Measurements from ENCODE around the gene UBE2E1.

The UBE2E1 gene

DNA sequence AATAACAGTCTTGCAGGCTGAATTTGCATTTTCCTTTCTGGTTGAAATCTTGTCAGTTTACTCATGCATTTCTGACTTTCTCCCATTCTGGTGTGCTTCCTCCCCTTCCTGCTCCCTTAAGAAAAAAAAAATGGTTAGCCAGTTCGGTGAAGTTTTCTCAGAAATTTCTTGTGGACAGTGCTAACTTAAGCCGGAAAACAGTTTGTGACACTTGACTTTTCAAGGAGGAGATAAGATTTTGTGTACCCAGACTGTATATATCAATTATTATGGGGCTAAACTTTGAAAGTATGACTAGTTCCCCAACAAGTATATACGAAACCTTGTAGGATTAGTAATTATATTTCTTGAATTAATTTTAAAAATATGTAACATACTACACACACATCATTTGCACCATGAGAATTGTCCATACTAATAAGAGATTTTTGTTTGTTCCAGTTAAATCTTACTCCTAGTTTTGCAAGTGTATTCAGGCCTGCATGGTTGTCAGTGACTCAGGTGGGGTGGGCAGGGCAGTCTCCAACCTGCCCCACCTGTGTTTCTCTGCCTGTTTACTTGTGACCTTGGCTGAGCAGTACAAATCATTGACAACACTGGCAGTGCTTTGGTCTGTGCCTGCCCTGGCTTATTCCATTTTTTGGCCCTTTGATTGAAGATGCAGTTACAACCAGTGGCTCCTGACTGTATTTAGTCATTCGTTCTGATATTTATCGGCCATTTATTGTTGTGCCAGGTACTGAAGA is 19.1 kb downstream of the UBE2E1 start:
- TF ChIP-seq, protein P1, sequence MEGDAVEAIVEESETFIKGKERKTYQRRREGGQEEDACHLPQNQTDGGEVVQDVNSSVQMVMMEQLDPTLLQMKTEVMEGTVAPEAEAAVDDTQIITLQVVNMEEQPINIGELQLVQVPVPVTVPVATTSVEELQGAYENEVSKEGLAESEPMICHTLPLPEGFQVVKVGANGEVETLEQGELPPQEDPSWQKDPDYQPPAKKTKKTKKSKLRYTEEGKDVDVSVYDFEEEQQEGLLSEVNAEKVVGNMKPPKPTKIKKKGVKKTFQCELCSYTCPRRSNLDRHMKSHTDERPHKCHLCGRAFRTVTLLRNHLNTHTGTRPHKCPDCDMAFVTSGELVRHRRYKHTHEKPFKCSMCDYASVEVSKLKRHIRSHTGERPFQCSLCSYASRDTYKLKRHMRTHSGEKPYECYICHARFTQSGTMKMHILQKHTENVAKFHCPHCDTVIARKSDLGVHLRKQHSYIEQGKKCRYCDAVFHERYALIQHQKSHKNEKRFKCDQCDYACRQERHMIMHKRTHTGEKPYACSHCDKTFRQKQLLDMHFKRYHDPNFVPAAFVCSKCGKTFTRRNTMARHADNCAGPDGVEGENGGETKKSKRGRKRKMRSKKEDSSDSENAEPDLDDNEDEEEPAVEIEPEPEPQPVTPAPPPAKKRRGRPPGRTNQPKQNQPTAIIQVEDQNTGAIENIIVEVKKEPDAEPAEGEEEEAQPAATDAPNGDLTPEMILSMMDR (IDR thresholded peaks at IDR 0.05; ENCODE audit: insufficient read depth, low read depth, low read length, missing control alignments): no peak
- no peak overlapping the region for H3K4me3 ChIP-seq (ENCODE audit: low read depth, low read length)
- DNase-seq (ENCODE audit: low read depth): no peak

DNA sequence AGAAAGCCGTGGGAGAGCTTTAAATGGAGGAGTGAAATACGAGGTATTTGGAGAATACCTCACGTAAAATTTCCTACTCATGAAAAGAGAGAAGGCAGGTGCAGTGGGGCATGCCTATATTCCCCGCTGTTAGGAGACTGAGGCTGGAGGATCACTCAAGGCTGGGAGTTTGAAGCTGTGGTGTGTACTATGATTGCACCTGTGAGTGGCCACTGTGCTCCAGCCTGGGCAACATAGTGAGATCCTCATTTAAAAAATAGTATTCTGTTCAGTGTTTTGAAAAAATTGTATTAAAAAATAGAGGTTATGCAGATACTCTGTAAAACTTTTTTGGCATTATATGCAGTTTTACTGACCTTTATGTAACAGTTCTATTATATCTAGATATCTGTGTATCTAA is 20.0 kb downstream of the UBE2E1 start:
- no peak for DNase-seq (ENCODE audit: low read depth)
- TF ChIP-seq, protein P1 (IDR thresholded peaks at IDR 0.05; ENCODE audit: insufficient read depth, low read depth, low read length, missing control alignments): no peak
- no peak overlapping the region for H3K4me3 ChIP-seq (ENCODE audit: low read depth, low read length)

DNA sequence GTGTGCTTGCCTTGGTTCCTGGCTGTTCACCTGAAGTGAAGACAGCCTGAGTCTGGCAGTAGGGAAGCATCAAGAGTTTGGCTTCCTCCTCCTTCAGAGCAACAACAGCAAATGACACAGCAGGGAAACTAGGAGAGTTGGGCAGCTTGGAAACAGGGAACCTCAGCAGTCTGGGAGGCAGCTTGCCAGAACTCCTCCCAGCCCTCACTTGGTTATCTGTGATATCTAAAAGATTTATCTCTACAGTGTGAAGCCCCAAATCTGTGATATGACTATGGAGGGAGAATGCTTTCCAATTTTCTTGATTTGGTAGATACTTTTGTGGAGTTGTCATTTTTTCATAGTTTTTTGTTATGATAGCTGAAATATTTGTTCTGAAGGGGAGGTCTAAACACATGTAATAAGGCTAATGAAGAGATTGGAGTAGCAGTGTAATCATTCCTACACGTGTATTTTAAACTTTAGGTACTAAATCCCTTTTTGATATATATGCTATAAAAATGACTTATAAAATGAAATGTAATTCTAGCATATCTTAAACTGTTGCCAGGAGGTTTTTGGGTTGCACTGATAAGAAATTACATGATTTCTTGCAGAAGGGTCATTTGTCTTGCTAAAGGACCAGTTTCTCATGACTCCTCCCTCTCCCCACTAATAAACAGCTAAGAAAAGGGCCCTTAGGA is 20.8 kb downstream of the UBE2E1 start:
- TF ChIP-seq, protein P1 (IDR thresholded peaks at IDR 0.05; ENCODE audit: insufficient read depth, low read depth, low read length, missing control alignments): no peak
- no peak for DNase-seq (ENCODE audit: low read depth)
- no peak overlapping the region for H3K4me3 ChIP-seq (ENCODE audit: low read depth, low read length)

DNA sequence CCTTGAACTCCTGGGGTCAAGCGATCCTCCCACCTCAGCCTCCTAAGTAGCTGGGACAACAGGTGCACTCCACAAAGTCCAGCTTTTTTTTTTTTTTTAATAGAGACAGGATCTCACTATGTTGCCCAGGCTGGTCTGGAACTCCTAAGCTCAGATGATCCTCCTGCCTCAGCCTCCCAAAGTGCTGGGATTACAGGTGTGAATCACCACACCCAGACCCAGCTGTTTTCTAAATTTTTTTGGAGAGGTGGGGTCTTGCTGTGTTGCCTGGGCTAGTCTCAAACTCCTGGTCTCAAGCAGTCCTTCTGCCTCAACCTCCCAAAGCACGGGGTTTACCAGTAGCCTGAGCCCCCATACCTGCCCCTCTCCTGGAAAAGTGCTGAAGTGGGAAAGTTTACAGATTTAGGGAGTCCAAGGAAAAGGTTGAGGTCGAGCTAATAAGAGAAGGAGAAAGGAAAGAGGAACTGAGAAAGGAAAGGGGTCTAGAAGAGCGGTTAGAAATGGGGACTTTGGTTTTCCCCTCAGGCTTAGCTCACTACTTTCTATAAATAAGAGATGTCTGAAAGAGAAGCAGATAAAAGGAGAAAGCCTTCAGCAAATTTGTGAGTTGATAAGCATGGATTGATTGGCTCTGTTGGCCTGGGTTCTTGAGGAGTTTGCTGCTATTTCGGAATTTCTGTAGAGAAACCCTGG is 23.6 kb downstream of the UBE2E1 start:
- TF ChIP-seq, protein P1 (IDR thresholded peaks at IDR 0.05; ENCODE audit: insufficient read depth, low read depth, low read length, missing control alignments): no peak
- peak overlapping the region; percentile 2 for H3K4me3 ChIP-seq (ENCODE audit: low read depth, low read length)
- peak; percentile 79 for DNase-seq (ENCODE audit: low read depth)

DNA sequence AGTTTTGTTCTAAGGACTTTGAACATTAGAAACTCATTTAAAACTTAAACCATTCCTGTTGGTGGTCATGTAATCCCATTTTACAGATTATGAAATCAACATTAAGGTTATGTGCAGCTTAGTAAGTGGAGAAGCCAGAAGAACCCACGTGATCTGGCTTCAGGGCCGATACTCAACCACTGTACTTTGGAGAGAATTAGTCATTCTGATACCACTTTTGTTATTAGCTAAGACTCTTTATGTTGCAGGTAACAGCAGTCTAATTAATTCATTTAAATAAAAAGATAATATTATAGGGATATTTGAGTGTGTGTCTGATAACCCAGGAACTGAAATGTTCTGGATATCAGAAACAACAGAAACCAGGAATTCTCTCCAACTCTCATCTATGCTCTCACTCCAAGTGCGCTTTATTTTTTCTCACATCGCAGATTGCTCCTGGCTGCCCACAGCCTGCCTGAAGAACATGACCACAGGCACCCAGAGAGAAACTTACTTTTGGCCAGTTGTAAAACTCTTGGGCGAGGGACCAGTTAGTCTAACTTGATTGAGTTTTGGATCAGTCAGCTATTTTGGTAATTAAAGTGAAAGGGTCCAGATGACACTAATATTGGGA is 25.2 kb downstream of the UBE2E1 start:
- TF ChIP-seq, protein P1 (IDR thresholded peaks at IDR 0.05; ENCODE audit: insufficient read depth, low read depth, low read length, missing control alignments): no peak
- peak overlapping the region; percentile 4; the same call in 1 of the 2 replicates for H3K4me3 ChIP-seq (ENCODE audit: low read depth, low read length)
- peak; percentile 82 for DNase-seq (ENCODE audit: low read depth)

DNA sequence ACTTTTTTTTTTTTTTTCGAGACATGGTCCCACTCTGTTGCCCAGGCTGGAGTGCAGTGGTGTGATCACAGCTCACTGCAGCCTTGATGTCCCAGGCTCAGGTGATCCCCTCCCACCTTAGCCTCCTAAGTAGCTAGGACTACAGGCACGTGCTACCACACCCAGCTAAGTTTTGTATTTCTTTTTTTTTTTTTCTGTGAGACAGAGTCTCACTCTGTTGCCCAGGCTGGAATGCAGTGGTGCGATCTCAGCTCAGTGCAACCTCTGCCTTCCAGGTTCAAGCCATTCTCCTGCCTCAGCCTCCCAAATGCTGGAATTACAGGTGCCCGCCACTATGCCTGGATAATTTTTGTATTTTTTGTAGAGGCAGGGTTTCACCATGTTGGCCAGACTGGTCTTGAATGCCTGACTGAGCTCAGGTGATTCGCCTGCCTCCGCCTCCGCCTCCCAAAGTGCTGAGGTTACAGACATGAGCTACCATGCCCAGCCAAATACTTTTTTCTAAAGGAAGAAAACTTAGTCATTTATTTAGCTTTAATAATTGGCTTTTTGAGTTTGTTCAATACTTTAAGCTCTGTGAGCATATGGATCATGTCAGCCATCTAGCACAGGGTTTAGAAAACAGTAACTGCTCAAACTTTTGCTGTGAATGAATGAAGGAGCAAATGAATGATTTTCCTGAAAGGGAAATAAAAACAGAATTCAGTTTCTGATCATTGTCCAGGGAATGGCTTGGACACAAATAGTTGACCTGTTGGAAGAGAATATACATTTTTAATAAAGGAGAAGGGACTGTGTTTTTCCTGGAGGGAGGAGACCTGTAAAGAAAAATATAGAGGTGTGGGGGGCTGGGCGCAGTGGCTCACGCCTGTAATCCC is 26.0 kb downstream of the UBE2E1 start:
- DNase-seq (ENCODE audit: low read depth): no peak
- no peak overlapping the region for H3K4me3 ChIP-seq (ENCODE audit: low read depth, low read length)
- TF ChIP-seq, protein P1 (IDR thresholded peaks at IDR 0.05; ENCODE audit: insufficient read depth, low read depth, low read length, missing control alignments): no peak
